Dedifferentiated amniotic fluid mesenchymal stem cell (primary cell): ENCODE data around the gene LBHD2.

Experiments used
- DNase-seq: peaks from one replicate; pipeline ENCODE4 v3.0.0-alpha.2; 2016; ENCODE audit errors: extremely low spot score

Gene LBHD2

GRCh38 chr14:103090481-103091020 is 6.5 kb downstream of the LBHD2 start:
- no peak for DNase-seq

DNA sequence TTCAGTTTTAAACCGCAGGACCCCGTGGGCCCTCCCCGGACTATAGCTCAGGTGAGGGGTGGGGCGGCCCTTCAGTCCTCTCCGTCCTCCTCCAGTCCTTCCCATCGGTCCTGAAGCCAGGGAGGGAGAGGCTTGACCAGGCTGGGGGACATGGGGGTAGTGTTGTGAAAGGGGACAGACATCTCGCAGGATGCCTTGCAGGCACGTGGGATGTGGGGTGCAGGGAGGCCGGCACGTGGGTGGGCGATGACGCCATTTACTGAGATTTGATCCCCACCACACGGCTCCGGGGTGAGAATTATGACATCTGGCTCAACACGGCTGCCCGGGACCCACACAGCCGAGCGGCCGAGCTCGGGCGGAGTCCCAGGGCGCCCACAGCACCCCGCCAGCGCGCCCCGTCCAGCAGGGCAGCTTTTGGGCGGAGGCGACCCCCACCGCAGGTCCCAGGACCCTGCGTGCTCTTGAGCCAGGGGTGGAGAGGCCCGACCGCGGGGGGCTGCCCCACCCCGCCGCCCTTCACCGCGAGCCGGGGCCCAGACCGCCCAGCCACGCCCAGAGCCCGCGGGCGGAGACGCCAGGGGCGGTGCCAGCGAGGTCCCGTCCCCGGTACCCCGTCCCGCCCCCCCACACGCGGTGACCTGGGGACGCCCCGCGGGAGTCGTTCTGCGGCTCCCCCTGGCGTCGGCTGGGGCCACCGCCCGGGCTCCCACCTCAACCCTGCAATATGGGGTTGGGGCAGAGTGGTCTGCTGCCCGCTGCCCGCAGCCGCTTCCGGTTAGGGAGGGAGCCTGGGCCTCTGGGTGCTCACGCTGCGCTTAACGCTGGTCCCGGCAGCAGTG is 7.3 kb downstream of the LBHD2 start:
- no peak for DNase-seq

DNA sequence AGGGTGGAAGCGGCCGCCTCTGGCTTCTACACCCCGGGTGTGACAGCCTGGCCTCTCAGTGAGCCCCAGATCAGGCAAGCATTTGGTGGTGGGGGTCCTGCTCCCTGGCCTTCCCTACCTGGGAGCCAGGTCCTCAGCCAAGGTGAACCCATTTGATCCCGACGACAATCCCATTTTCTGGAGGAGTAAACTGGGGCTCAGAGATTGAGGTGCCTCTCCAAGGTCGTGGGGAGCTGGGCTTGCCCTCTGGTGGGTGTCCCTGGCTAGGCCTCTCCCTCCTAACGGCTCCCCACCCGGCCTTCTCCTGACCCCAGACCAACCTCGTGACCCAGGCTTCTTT is 7.8 kb downstream of the LBHD2 start:
- no peak for DNase-seq

DNA sequence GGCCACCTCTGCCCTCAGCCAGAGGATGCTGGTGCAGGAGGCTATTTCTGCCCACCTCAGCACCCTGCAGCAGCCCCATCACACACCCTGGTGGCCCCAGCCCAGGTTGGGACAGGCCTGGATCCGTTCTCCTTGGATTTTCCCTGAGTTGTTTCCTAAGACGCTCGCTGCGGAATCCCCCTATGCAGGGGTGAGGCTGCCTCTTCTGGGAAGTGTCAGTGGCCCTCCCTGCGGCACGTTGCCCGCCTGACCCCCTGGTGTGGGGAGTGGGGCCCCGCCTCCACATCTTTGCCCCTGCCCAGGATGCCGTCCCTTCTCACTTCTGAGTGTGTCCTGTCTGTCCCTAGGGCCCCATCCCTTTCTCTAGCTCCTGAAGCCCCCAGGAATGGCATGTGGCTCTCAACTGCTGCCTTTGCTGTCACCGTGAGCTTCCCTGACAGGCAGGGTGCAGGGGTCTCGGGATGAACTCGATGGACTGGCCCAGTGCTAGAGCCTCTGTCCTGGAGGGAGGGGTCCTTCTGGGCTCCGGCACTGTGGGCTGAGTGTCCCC is 9.9 kb downstream of the LBHD2 start:
- no peak for DNase-seq

DNA sequence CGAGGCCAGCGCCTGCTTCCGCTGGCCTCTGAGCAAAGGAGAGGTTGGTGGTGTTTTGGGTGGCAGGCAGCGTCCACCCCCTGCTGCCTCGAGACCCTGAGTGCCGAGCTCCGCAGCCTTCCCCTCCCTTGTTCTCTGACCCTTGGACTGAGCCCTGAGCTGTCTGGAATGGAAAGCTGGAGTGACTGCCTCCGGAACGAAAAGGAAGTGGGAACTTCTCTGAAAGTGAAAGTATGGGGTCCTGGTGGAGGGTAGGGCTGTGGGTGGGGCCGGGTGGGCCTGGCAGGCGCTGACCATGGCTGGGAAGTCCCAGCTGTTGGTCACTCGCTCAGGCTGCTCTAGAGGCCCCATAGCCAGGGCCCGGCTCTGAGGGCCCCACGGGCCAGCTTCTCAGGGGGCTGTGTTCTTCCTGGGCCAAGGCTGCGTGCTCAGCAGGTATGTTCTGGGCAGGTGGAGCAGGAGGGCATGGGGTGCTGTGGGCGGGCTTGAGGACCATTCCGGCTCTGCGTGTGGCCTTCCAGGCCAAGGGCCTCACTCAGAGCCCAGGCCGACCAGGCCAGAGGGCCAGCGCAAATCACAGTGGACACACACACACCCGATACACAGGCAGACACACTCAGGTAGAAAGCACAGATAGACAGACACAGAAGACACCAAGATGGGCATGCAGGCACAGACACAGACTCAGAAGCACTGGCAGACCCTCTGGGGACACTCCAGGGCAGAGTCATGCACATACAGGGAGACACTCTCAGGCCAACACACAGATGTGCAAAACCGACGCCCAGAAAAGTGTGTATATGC is 10.6 kb downstream of the LBHD2 start, which contains the start of gene EXOC3L4:
EXOC3L4 (plus strand) TSS at position 320 of the 804 bp plus-strand sequence. CDS start 5,495 bp downstream, outside the sequence.
- DNase-seq: no peak

DNA sequence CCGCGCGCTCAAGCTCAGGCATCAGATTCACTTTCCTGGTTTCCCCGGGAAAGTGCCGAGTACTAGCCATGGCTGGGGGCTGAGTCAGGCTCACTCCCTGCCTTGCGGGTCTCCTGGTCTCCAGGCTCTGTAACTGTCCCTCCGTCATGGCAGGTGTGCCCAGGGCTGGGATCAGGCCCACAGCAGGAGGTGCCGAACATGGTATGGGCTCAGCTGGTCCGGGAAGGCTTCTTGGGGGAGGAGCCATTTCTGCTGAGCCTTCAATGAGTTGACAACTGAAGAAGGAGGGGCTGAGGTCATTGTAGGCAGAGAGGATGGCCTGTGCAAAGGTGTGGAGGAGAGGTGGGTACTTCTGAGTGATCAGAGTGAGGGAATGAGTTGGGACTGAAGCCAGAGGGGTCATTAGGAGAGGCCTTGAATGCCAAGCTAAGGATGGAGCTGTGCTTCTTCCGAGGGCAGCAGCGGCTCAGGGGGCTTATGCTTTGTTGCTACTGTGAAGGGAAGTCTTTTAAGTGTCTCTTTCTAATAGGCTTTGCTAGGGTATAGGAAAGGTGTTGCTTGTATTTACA is 11.3 kb downstream of the LBHD2 start:
- DNase-seq: no peak

DNA sequence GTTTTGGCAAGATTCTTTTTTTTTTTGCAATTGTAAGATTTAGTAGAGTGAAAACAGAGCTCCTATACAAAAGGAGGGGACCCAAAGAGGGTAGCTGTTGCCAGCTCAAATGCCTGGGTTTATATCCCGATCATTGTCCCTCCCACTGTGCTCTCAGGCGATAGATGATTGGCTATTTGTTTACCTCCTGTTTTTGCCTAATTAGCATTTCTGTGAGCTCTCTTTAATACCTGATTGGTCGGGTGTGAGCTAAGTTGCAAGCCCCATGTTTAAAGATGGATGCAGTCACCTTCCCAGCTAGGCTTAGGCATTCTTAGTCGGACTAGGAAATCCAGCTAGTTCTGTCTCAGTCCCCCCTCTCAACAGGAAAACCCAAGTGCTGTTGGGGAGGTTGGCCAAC is 12.4 kb downstream of the LBHD2 start:
- no peak for DNase-seq

- DNase-seq: no peak
These were observed 13.4 kb downstream of the LBHD2 start for GRCh38 chr14:103097244-103097993.

DNA sequence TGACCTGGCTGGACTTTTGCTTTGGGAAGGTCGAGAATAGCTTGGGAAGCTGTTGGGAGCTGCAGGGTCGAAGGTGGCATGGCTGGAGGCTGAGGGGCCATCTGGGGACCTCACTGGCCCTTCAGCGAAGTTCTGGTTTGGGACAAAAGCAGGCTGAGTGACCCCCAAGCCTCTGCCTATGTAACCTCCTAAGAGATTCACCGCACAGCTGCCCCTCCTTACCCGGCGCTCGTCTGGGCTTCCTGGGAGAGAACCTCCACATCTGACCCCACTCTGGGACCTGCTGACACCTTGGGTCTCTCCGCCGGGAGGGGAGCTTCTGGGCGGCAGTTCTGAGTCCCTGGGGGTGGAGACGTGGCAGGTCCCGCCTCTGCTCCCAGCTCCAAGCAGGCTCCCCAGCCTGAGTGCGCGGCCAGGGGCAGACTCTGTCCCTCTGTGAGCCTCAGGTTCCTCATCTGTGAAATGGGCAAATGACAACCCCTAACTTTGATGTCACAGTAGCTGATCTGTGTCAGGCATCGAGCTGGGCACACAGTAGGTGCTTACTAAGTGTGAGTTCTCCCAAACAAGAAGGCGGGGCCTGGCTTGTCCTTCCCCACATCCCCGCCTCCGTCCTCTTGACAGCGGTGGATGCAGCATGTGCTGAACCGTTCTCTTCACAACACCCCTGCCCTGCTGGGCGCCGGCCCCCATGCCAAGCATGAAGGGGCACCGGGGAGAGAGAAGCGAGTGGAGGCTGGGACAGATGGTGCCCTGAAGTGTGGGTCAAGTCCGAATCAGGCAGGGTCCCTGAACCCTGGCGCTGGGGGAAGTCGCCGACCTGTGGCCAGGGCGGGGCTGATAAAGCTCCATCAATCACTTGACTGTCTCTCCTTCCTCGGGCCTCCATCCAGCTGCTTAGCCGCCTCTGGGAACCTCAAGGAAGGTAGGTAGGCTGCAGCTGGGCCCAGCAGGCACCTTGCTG is 14.3 kb downstream of the LBHD2 start:
- DNase-seq: no peak

DNA sequence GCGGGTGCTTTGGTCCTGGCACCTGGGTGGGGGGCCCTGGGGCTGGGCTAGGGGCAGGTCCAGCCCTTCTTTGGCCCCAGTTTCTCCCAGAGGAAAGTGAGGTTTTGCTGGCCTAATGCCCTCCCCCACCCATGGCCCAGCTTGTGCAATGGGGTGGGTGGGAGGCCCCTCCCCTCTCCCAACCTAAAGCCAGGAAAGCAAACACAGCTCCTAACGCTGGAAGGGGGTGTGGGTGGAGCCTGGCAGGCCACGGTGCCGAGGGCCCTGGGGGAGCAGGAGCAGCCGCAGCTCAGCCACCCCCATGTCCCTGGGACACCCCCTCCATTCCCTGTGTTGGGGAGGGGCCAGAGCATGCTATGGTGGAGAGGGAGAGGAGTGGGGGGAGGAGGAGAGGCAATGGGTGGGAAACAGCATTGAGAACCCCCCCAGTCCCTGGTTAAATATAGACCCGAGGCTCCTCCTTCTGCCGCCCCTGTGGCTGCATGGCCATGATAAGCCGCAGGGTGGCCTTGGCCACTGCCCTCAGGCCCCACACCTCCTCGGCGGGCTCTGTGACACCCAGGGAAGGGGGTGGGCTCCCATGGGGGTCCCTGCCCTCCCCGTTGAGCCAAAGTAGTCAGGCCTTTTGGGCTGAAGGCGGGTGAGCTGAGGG is 15.2 kb downstream of the LBHD2 start:
- no peak for DNase-seq

DNA sequence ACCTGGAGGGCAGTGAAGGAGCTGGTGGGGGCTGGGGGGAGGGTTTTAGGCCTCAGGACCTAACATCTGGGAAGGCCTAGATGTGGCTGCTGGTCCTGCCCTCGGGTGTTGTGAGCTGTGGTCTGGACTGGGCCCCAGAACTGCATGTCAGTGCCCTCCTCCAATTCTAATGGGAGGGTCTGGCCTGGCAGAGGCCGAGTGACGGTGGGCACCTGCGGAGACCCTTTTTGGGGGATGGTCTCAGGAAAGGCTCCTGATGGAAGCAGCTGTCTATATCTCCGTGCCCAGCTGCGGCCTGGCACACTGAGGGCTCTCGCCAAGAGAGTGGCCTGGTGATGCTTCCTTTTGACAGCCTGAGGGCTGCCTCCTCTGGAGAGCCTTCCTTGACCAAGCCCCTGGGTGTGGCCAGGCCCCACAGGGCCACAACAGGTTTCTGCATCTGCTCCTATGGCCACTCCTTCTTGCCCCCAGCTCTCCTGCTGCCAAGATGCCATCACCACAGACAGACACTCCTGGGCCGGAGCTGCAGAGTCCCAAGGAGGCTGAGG is 15.8 kb downstream of the LBHD2 start:
- no peak for DNase-seq

- no peak for DNase-seq
These were observed 16.5 kb downstream of the LBHD2 start for GRCh38 chr14:103100281-103101121.

GRCh38 chr14:103101257-103101962 is 17.4 kb downstream of the LBHD2 start:
- no peak for DNase-seq

- no peak for DNase-seq
These were observed 18.1 kb downstream of the LBHD2 start for GRCh38 chr14:103101963-103102688.

GRCh38 chr14:103102689-103103260 is 18.8 kb downstream of the LBHD2 start:
- DNase-seq: no peak

DNA sequence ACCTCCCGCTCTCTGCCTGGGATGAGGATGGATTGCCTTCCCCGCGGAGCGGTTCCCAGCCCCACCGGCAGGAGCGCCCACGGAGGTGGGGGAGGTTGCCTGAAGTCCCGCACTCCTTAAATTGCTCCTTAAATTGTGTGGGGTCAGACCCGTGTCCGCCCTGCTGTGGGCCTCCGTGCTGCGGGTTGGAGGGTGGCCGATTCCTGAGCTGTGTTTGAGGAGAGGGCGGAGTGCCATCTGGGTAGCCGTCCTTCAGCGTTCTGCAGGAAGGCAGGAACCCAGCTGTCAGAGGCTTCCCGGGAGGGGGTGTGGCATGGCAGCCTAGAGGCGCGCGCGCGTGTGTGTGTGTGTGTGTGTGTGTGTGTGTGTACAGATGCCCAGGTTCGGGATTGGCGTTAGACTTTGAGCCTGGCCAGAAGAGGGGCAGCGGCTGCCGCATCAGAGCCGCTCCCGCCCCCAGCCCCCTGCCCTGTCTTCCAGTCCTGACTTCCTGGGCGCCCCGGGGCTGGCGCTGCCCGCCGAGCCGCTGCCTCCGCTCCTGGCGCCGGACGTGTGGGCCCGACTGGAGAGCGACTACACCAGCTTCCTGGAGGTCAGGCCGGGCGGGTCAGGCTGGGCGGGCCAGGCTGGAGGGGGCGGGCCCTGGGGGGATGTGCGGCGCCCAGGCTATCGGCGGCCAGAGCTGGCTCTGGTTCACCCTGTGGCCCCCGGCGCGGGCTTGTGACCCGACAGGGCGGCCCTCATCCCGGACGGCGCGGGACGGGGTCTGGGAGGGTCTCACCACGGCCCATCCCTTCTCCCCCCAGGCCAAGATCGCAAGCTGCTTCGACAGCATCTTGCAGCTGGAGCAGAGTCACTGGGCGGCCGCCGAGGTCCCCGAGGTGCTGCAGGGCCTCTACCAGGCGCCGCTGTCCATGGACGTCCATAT is 19.7 kb downstream of the LBHD2 start:
- no peak for DNase-seq
